Upper lobe of left lung (tissue), 6 donors: ENCODE measurements around the gene SPINK1. TPM values are rescaled to one million over a fixed set of nuclear protein-coding genes. Genes with fewer than 3 reads are reported as not detected.

Experiments used
- ATAC-seq, 2 donors: fragments of 200-7000 bp; cut with Tn5 transposase; one replicate each; pipeline ENCODE4 v1.9.1; 2022; ENCODE audit warnings: mild to moderate bottlenecking in 2 of 2, moderate library complexity in 2 of 2; ENCODE audit not compliant: low FRiP score in 2 of 2
- DNase-seq, 2 donors: peaks; one replicate each; pipeline ENCODE4 v3.0.0-alpha.2; 2019 to 2020
- H3K27ac ChIP-seq, 4 donors: fragments of 200-600 bp; sonication (generic); one replicate each; pipeline ENCODE4 v1.5.1; 2016 to 2019
- H3K27me3 ChIP-seq, 4 donors: fragments of 200-600 bp; sonication (generic); one replicate each; pipeline ENCODE4 v1.5.1; 2017 to 2019
- H3K36me3 ChIP-seq, 4 donors: fragments of 200-600 bp; sonication (generic); one replicate each; pipeline ENCODE4 v1.5.1; 2016 to 2019
- H3K4me1 ChIP-seq, 4 donors: fragments of 200-600 bp; sonication (generic); one replicate each; pipeline ENCODE4 v1.5.1; 2018 to 2019
- H3K4me3 ChIP-seq, 4 donors: fragments of 200-600 bp; sonication (generic); one replicate each; pipeline ENCODE4 v1.5.1; 2017 to 2019; ENCODE audit warnings: mild to moderate bottlenecking in 2 of 4, moderate library complexity in 1 of 4
- H3K9me3 ChIP-seq, 4 donors: fragments of 200-600 bp; sonication (generic); one replicate each; pipeline ENCODE4 v1.5.1; 2018 to 2019
- CTCF ChIP-seq, 6 experiments: fragments of 450-650 bp in 4 of 6; fragments of 200-600 bp in 2 of 6; sonication (generic) in 2 of 6; IDR thresholded peaks; one replicate each; pipeline ENCODE4 v1.5.1; 2016 to 2019; ENCODE audit warnings: antibody characterized with exemption in 6 of 6
- EP300 ChIP-seq, 4 donors: sonication (generic); formaldehyde crosslinking; IDR thresholded peaks; one replicate each; pipeline ENCODE4 v1.5.1; 2017; ENCODE audit warnings: antibody characterized with exemption in 4 of 4, control low read depth in 2 of 4
- POLR2A ChIP-seq, 4 donors: fragments of 450-650 bp; IDR thresholded peaks; one replicate each; pipeline ENCODE4 v1.5.1; 2016 to 2017; ENCODE audit warnings: antibody characterized with exemption in 4 of 4, mild to moderate bottlenecking in 2 of 4
- POLR2AphosphoS5 ChIP-seq, 2 donors: sonication (generic); formaldehyde crosslinking; IDR thresholded peaks; one replicate each; pipeline ENCODE4 v1.5.1; 2017; ENCODE audit warnings: antibody characterized with exemption in 2 of 2
- WGBS, 2 donors: methylation state at CpG; one replicate each; pipeline ENCODE4 v1.1.5; 2017 to 2018; 5-methylcytosine and 5-hydroxymethylcytosine counted together
- total RNA-seq, 6 donors: library from RNA; depleted of rRNA in 4 of 6; stranded (reverse); fragments of >200 nt in 4 of 6; gene quantifications; one replicate each; pipeline versions ENCODE4 v1.1.0 to v1.2.1, GENCODE V29; 2016 to 2021
- donor health status: DM: no; HTN: no; CAD: no; lungs with moderate emphysema.
- donor health status: DM: no; HTN: yes; CAD: no; lungs with severe emphysema.

Gene SPINK1
- total RNA-seq, 6 donors from 2014 or later = 10.0 to 14.3 TPM; not detected in 4

GRCh38 chr5:147858565-147858964 lies 27.1 kb upstream of the SPINK1 start:
- 61 to 78% methylated on average over 1 of the region's 1 CpG for WGBS, 2 donors
- peaks cover 0 to 5% (median 1%) of the 10 kb centered on the region in 4 donors for H3K4me1 ChIP-seq
- TF ChIP-seq CTCF (IDR thresholded peaks at IDR 0.05) = no peak
- no peak for TF ChIP-seq POLR2A (IDR thresholded peaks at IDR 0.05)
- no peak for TF ChIP-seq POLR2AphosphoS5 (IDR thresholded peaks at IDR 0.05)
- ATAC-seq = no peak
- no peaks in the 10 kb centered on the region for H3K9me3 ChIP-seq
- DNase-seq = no peak
- no peaks in the 10 kb centered on the region for H3K27me3 ChIP-seq
- H3K27ac ChIP-seq = no peak overlapping the region
- no peaks in the 10 kb centered on the region for H3K36me3 ChIP-seq
- H3K4me3 ChIP-seq = no peak overlapping the region

- Histone ChIP-seq H3K36me3 (no peaks in the 10 kb centered on the region), H3K27me3 (no peaks in the 10 kb centered on the region), H3K4me1 (no peaks in the 10 kb centered on the region), H3K4me3 (no peak overlapping the region), H3K27ac (no peak overlapping the region), H3K9me3 (no peaks in the 10 kb centered on the region)
- WGBS, 2 donors = 0 to 2% methylated on average over 2 of the region's 2 CpGs
- peak in 1 of 2 donors; percentile 65 for DNase-seq
- no peak for TF ChIP-seq POLR2AphosphoS5 (IDR thresholded peaks at IDR 0.05)
- TF ChIP-seq CTCF (IDR thresholded peaks at IDR 0.05) = peak; percentile 59 to 83 (median 71)
- ATAC-seq = peak; percentile 63 to 76
These were observed 26.0 kb upstream of the SPINK1 start for GRCh38 chr5:147857302-147858129.

GRCh38 chr5:147856801-147857200 lies 25.3 kb upstream of the SPINK1 start:
- Histone ChIP-seq H3K27me3 (no peaks in the 10 kb centered on the region), H3K4me3 (no peak overlapping the region), H3K27ac (no peak overlapping the region), H3K9me3 (no peaks in the 10 kb centered on the region), H3K4me1 (no peaks in the 10 kb centered on the region), H3K36me3 (no peaks in the 10 kb centered on the region)
- TF ChIP-seq EP300 (IDR thresholded peaks at IDR 0.05) (no peak), POLR2A (IDR thresholded peaks at IDR 0.05) (no peak), CTCF (IDR thresholded peaks at IDR 0.05) (no peak), POLR2AphosphoS5 (IDR thresholded peaks at IDR 0.05) (no peak)
- DNase-seq (no peak), ATAC-seq (no peak)

- no peak for ATAC-seq
- Histone ChIP-seq H3K36me3 (no peaks in the 10 kb centered on the region), H3K27ac (no peak overlapping the region), H3K4me3 (no peak overlapping the region), H3K9me3 (no peaks in the 10 kb centered on the region), H3K4me1 (no peaks in the 10 kb centered on the region), H3K27me3 (no peaks in the 10 kb centered on the region)
- WGBS, 2 donors = 49 to 56% methylated on average over 4 of the region's 4 CpGs
- TF ChIP-seq POLR2A (IDR thresholded peaks at IDR 0.05) = no peak
- no peak for DNase-seq
These were observed 24.3 kb upstream of the SPINK1 start for GRCh38 chr5:147855774-147856069.

- Histone ChIP-seq H3K4me1 (no peaks in the 10 kb centered on the region), H3K27ac (no peak overlapping the region), H3K36me3 (no peaks in the 10 kb centered on the region), H3K9me3 (no peaks in the 10 kb centered on the region), H3K27me3 (no peaks in the 10 kb centered on the region), H3K4me3 (no peak overlapping the region)
- ATAC-seq (no peak), DNase-seq (no peak)
- 78 to 80% methylated on average over 11 of the region's 11 CpGs for WGBS, 2 donors
- TF ChIP-seq EP300 (IDR thresholded peaks at IDR 0.05) (no peak), CTCF (IDR thresholded peaks at IDR 0.05) (no peak), POLR2A (IDR thresholded peaks at IDR 0.05) (no peak), POLR2AphosphoS5 (IDR thresholded peaks at IDR 0.05) (no peak)
These were observed 23.7 kb upstream of the SPINK1 start for GRCh38 chr5:147854894-147855773.
